Measurements from ENCODE around the gene HOXA10. TPM values are rescaled to one million over a fixed set of nuclear protein-coding genes. Genes with fewer than 3 reads are reported as not detected.

Gene HOXA10
- total RNA-seq, 1 donor from 2014 or later = 4.9 TPM

DNA sequence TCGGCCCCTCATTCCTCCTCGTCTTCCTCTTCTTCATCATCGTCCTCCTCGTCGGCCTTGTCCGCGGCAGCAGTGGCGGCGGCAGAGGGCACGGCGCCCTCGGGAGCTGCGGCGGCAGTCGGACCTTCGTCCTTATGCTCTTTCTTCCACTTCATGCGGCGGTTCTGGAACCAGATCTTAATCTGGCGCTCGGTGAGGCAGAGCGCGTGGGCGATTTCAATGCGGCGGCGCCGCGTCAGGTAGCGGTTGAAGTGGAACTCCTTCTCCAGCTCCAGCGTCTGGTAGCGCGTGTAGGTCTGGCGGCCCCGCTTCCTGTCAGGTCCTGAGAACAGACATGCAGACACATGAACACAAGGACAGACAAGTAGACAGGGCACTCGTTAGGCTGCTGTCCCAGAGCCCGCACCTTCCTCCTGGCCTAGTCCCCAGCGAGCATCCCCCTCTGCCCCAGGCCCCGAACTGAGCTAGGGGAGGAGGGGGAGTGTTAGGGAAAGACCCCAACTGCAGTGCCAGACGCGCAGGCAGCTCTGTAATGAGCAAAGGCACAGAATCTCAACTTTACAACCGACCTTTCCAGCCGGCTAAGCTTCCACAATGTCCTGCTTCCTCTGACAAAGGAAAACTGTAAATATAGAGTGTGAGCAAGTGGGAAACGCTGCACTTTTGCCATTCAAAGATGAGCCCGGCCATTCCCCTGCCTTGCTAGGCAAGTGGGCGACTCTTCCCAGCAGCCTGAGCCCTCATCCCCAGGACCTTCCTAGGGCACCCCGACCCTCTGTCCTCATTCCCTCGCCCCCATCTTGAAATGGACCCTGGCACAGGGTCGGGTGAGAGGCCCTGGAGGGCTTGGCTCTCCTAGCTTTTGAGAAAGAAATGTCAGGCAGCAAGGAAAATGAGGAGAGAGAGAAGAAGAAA, 19.0 kb downstream of the HOXA10 start:
- H3K4me3 Mint-ChIP-seq = peak overlapping the region; percentile 94

DNA sequence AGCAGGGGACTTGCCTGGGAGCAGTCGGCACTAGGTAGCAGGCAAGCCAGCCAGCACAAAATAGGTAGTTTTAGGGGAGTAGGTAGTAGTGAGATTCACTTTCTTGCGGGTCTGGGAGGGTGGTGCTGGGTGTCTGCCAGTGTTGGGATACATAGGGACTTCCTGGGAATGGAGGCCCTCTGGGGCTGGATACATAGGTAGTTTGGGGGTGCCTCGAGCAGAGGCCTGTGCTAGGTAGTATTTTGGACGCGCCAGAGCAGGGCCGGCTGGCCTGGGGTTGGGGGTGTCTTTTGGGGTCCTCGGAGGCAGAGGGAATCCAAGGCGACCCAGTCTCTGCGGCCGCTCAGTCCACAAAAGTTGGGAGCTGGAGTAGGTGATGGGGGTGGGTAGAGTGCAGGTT, 19.8 kb downstream of the HOXA10 start:
- TF ChIP-seq, protein P1, sequence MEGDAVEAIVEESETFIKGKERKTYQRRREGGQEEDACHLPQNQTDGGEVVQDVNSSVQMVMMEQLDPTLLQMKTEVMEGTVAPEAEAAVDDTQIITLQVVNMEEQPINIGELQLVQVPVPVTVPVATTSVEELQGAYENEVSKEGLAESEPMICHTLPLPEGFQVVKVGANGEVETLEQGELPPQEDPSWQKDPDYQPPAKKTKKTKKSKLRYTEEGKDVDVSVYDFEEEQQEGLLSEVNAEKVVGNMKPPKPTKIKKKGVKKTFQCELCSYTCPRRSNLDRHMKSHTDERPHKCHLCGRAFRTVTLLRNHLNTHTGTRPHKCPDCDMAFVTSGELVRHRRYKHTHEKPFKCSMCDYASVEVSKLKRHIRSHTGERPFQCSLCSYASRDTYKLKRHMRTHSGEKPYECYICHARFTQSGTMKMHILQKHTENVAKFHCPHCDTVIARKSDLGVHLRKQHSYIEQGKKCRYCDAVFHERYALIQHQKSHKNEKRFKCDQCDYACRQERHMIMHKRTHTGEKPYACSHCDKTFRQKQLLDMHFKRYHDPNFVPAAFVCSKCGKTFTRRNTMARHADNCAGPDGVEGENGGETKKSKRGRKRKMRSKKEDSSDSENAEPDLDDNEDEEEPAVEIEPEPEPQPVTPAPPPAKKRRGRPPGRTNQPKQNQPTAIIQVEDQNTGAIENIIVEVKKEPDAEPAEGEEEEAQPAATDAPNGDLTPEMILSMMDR (conservative IDR thresholded peaks at IDR 0.05) = no peak
- peaks cover 5% of the 10 kb centered on the region for H3K9me3 Mint-ChIP-seq
- DNase-seq (ENCODE audit: extremely low spot score, unreplicated experiment) = peak; percentile 39

More for the DNA sequence above, 19.0 kb downstream of the HOXA10 start:
- peaks cover 96% of the 10 kb centered on the region for H3K27me3 Mint-ChIP-seq
- TF ChIP-seq, protein P1 (conservative IDR thresholded peaks at IDR 0.05) = no peak
- peaks cover 5% of the 10 kb centered on the region for H3K9me3 Mint-ChIP-seq
- H3K36me3 Mint-ChIP-seq = peaks cover 13% of the 10 kb centered on the region
- DNase-seq (ENCODE audit: extremely low spot score, unreplicated experiment) = peak; percentile 70
- peaks cover 28% of the 10 kb centered on the region for H3K4me1 Mint-ChIP-seq (ENCODE audit: unreplicated experiment)
- H3K27ac Mint-ChIP-seq = peak overlapping the region; percentile 72

DNA sequence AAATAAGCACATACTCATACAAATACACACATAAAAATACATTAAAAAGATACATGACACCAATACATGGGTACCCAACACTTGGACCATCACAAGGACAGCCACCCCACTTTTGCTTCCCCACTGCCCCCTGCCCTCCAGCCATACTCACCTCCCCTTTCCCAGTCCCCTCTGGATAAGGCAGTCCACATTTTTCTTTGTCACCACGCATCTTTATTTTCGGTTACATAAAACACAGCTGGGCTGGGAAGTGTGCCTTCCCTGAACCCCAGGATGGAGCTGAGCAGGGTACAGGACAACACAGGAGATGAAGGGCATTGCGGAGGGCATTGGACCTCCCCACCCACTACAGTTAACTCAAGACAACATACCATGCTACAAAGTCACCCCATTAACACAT, 20.6 kb downstream of the HOXA10 start:
- Mint-ChIP-seq H3K4me3 (peak overlapping the region; percentile 47), H3K27ac (no peak overlapping the region), H3K4me1 (ENCODE audit: unreplicated experiment) (peaks cover 29% of the 10 kb centered on the region)

More for the DNA sequence above, 19.8 kb downstream of the HOXA10 start:
- Mint-ChIP-seq H3K36me3 (peaks cover 13% of the 10 kb centered on the region), H3K27ac (no peak overlapping the region), H3K4me1 (ENCODE audit: unreplicated experiment) (peaks cover 28% of the 10 kb centered on the region), H3K27me3 (peaks cover 92% of the 10 kb centered on the region), H3K4me3 (peak overlapping the region; percentile 94)

DNA sequence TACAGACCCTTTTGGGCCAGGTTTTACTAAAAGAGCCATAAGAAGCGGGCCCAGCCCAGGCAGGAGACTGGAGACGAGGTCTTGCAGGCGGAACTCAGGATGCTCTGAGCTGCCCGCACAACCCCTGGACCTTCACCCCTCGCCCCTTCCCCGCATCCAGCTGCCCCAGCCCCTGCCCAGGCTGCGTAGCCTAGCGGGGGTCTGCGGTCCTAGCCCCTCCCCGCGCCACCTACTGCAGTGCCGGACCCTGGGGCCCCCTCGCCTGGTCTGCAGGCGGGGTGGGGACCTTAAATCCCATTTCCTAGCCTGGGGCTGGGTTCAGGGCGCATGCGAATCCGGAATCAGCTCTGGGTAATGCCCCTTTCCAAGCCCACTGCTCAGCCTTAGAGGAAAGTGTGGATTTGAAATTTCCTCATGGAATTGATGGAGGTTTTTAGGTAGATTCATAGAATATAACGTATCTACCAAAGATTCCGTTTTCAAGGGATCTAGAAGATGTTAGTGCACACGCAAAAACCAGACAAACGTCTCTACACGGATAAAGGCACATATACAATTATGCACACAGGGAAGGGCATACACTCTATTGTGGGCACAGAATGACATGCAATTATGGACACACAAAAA, 21.2 kb downstream of the HOXA10 start:
- H3K27me3 Mint-ChIP-seq = peaks cover 89% of the 10 kb centered on the region
- no peak overlapping the region for H3K27ac Mint-ChIP-seq
- H3K36me3 Mint-ChIP-seq = peaks cover 10% of the 10 kb centered on the region
- TF ChIP-seq, protein P1 (conservative IDR thresholded peaks at IDR 0.05) = no peak
- H3K4me1 Mint-ChIP-seq (ENCODE audit: unreplicated experiment) = peaks cover 30% of the 10 kb centered on the region
- no peak for DNase-seq (ENCODE audit: extremely low spot score, unreplicated experiment)
- peak overlapping the region; percentile 91 for H3K4me3 Mint-ChIP-seq
- no peaks in the 10 kb centered on the region for H3K9me3 Mint-ChIP-seq

More for the DNA sequence above, 20.6 kb downstream of the HOXA10 start:
- Mint-ChIP-seq H3K27me3 (peaks cover 89% of the 10 kb centered on the region), H3K36me3 (peaks cover 13% of the 10 kb centered on the region), H3K9me3 (peaks cover 5% of the 10 kb centered on the region)
- TF ChIP-seq, protein P1 (conservative IDR thresholded peaks at IDR 0.05) = no peak
- DNase-seq (ENCODE audit: extremely low spot score, unreplicated experiment) = peak; percentile 57

DNA sequence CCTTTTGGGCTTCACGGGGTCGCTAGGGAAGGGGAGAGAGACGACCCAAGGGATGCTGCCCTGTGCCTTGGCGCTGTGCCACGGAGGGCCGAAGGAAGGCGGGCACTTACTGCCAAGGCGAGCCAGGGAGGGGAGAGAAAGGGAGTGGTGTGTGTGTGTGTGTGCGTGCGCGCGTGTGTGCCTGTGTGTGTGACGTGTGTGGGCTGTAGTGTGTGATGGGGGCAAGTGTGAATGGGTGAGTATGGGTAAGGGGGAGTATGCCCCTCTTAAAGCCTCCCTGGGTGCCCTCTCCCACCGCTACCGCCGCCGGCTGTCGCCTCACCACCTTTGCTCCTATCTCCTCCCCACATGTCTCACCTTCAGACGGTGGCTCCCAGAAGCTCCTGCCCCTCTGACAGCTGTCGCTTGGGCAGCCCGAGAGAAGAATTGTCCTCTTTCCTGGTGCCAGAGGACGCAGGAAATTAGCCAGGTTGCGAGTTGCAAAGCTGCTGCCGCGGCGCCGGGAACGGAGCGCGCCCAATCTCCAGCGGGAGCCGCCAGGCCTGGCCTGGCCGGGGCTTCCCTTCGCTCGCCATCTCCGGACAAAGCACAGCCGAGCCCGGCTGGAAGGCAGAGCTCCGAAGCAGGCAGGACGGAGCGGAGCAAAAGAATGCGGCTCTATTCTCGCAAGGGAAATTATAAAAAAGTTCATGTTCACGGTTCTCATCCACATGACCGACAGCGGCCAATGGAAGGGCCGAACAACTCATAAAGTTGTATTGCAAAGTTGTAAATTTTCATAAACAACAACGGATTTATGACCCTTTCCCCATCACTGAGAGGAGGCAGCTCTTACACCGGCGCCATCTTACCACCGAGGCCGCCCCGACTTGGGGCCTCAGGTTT, 21.9 kb downstream of the HOXA10 start, which contains the start of gene HOXA3:
Gene HOXA3, minus strand, starts transcription at position 653 of the 885 bp plus-strand sequence. CDS start 41,943 bp downstream, outside the sequence.
- H3K4me1 Mint-ChIP-seq (ENCODE audit: unreplicated experiment) = peaks cover 27% of the 10 kb centered on the region
- peak within 1 kb of the TSS; percentile 91 for H3K4me3 Mint-ChIP-seq
- peak within 1 kb of the TSS; percentile 65 for H3K27ac Mint-ChIP-seq
- H3K9me3 Mint-ChIP-seq = no peaks in the 10 kb centered on the region
- peaks cover 86% of the 10 kb centered on the region for H3K27me3 Mint-ChIP-seq
- TF ChIP-seq, protein P1 (conservative IDR thresholded peaks at IDR 0.05) = no peak
- peaks cover 10% of the 10 kb centered on the region for H3K36me3 Mint-ChIP-seq
- peak; percentile 68 for DNase-seq (ENCODE audit: extremely low spot score, unreplicated experiment)

Data from type B pancreatic cell (in vitro differentiated cells).